ENCODE results near the gene HGFAC. TPM values are rescaled to one million over a fixed set of nuclear protein-coding genes. Genes with fewer than 3 reads are reported as not detected.

Gene HGFAC
- total RNA-seq, 1 experiment from 2014 or later = not detected

GRCh38 chr4:3493720-3494461 is 52.1 kb downstream of the HGFAC start:
- no peak for DNase-seq (ENCODE audit: low spot score)

GRCh38 chr4:3494462-3494871 is 52.7 kb downstream of the HGFAC start:
- in situ Hi-C loops (cut with HindIII; ENCODE audit: low sequenced_read_pairs) = no loop called here
- DNase-seq (ENCODE audit: low spot score) = no peak

More at GRCh38 chr4:3493720-3494461, 52.1 kb downstream of the HGFAC start:
- in situ Hi-C loops (cut with HindIII; ENCODE audit: low sequenced_read_pairs) = no loop called here

GRCh38 chr4:3495204-3495975 is 53.6 kb downstream of the HGFAC start:
- DNase-seq (ENCODE audit: low spot score) = no peak
- in situ Hi-C loops (cut with HindIII; ENCODE audit: low sequenced_read_pairs) = no loop called here

- in situ Hi-C loops (cut with HindIII; ENCODE audit: low sequenced_read_pairs) = no loop called here
- DNase-seq (ENCODE audit: low spot score) = no peak
Observed at GRCh38 chr4:3496021-3496420, 54.3 kb downstream of the HGFAC start.

- DNase-seq (ENCODE audit: low spot score) = no peak
- in situ Hi-C loops (cut with HindIII; ENCODE audit: low sequenced_read_pairs) = no loop called here
Observed at GRCh38 chr4:3497095-3497494, 55.3 kb downstream of the HGFAC start.

GRCh38 chr4:3497523-3498389 is 56.0 kb downstream of the HGFAC start:
- in situ Hi-C loops (cut with HindIII; ENCODE audit: low sequenced_read_pairs) = no loop called here
- peak; percentile 49 for DNase-seq (ENCODE audit: low spot score)

GRCh38 chr4:3498407-3498806 is 56.6 kb downstream of the HGFAC start:
- in situ Hi-C loops (cut with HindIII; ENCODE audit: low sequenced_read_pairs) = no loop called here

More at GRCh38 chr4:3498407-3498806, 56.6 kb downstream of the HGFAC start:
- DNase-seq (ENCODE audit: low spot score) = no peak

Other genes starting within 250 kb of the HGFAC start
- gene MSANTD1, start 192.8 kb upstream of the HGFAC start, total RNA-seq (2014; rRNA removed; shearing (Covaris generic)) = 0.20 TPM in 1 of 2 replicates, not detected in the other
- gene RGS12, start 148.9 kb upstream of the HGFAC start, total RNA-seq (2014; rRNA removed; shearing (Covaris generic)) = 12.3 and 14.4 TPM in 2 replicates
- gene DOK7, start 21.3 kb downstream of the HGFAC start, total RNA-seq (2014; rRNA removed; shearing (Covaris generic)) = 2.8 TPM in 1 of 2 replicates, not detected in the other
- 105 and 131 TPM in 2 replicates for gene LRPAP1, start 90.5 kb downstream of the HGFAC start, total RNA-seq (2014; rRNA removed; shearing (Covaris generic))

All from G401 (cell line).